GM19025 (cell line): ENCODE data around the gene ANO7.

ENCODE experiments used
- ATAC-seq: cut with Tn5 transposase; IDR thresholded peaks from one replicate; pipeline ENCODE4 v1.9.1; 2021; ENCODE audit warnings: mild to moderate bottlenecking, low read depth, moderate library complexity; ENCODE audit not compliant: unreplicated experiment

Gene ANO7, protein sequence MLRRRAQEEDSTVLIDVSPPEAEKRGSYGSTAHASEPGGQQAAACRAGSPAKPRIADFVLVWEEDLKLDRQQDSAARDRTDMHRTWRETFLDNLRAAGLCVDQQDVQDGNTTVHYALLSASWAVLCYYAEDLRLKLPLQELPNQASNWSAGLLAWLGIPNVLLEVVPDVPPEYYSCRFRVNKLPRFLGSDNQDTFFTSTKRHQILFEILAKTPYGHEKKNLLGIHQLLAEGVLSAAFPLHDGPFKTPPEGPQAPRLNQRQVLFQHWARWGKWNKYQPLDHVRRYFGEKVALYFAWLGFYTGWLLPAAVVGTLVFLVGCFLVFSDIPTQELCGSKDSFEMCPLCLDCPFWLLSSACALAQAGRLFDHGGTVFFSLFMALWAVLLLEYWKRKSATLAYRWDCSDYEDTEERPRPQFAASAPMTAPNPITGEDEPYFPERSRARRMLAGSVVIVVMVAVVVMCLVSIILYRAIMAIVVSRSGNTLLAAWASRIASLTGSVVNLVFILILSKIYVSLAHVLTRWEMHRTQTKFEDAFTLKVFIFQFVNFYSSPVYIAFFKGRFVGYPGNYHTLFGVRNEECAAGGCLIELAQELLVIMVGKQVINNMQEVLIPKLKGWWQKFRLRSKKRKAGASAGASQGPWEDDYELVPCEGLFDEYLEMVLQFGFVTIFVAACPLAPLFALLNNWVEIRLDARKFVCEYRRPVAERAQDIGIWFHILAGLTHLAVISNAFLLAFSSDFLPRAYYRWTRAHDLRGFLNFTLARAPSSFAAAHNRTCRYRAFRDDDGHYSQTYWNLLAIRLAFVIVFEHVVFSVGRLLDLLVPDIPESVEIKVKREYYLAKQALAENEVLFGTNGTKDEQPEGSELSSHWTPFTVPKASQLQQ

DNA sequence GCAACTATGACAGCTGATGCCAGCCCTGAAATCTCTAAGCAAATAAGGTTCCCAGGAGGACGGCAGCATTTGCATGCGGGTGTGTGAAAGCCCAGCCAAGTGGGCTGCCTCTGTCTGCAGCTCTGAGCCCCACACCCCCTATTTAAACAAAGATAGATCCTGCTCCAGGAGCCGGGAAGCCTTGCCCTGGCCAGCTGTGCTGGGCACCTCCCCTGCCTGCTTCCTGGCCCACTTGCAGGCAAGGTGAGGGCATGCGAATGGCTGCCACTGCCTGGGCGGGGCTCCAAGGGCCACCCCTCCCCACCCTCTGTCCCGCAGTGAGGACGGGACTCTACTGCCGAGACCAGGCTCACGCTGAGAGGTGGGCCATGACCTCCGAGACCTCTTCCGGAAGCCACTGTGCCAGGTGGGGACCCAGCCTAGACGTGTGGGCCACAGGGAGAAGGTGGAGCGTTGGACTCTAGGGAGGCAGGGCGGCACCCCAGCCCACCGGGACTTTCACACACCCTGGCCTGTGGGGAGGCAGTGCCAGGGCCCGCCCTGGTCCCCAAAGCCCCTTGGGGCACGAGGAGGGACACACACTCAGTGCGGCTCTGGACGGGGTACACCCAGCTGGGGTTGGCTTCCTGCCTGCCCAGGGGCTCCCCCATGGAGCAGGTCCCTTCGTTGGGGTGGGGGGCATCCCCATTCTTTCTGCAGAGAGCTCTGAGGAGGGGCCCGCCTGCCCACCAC, at the start of gene ANO7:
Gene ANO7 (plus strand): TSS at position 317 of the 732 bp plus-strand sequence. CDS start 1,387 bp downstream, outside the sequence.
- ATAC-seq = no peak

DNA sequence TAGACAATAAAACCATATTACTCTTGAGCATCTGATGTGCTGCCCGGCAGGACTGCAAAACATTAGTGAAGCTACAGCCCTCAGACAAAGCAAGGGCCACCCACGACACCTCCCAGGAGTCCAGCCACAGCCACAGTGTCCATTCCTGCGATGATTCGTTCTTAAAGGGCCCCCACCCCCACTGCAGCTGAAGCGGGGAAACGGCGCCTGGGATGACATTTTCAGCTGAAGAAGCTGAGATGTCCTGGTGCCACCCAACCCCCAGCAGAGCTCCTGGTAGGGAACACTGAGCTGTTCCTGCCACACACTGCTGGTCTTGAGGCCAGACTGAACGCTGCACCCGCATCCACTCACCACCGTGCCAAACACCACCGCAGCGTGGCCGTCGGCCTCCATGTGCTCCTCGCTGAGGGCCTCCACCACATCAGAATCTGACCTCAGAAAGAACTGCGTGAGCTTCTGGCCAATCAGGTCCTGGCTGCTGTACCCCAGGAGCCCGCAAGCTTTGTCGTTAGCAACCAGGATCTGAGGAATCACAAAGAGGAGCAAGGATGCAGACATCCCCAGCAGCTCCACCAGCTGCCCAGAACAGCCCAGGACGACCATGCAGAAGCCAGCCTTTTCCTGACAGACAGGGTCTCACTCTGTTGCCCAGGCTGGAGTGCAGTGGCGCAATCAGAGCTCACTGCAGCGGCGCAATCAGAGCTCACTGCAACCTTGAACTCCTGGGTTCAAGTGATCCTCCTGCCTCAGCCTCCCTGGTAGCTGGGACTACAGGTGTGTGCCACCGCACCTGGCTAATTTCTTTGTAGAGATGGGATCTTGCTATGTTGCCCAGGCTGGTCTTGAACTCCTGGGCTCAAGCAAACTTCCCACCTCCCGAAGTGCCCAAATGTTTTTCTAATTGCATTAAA, 48.7 kb upstream of the ANO7 start:
- ATAC-seq = no peak

- ATAC-seq = no peak
Measured at GRCh38 chr2:241140445-241140840, 48.0 kb upstream of the ANO7 start.

DNA sequence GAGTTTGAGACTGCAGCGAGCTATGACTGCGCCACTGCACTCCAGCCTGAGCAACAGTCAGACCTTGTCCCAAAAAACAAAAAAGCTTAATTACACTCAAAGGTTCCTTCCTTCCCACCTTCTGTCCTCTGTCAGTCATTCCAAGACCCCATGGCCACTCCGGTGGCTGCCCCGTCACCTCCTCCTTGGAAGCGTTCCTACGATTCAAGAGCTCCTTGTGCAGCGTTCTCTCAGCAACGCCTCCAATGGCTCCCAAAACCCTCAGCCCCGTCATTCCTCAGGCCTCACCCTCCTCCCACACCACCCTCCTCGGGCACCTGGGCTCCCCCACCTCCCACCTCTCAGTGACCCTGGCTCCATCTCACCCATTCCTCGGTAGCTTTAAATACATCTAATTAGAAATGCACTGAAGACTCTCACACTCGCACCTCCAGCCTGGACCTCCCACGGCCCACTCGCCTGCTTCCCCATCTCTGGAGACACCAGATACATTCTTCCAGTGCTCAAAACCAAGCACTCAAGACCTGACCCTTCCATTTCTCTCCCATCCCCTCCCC, 47.2 kb upstream of the ANO7 start:
- no peak for ATAC-seq

- no peak for ATAC-seq
Measured at GRCh38 chr2:241142063-241142462, 46.4 kb upstream of the ANO7 start.

GRCh38 chr2:241142593-241142992, 45.9 kb upstream of the ANO7 start:
- ATAC-seq = no peak

GRCh38 chr2:241146286-241146685, 42.2 kb upstream of the ANO7 start:
- ATAC-seq = no peak

- no peak for ATAC-seq
Measured at GRCh38 chr2:241147336-241147735, 41.1 kb upstream of the ANO7 start.

DNA sequence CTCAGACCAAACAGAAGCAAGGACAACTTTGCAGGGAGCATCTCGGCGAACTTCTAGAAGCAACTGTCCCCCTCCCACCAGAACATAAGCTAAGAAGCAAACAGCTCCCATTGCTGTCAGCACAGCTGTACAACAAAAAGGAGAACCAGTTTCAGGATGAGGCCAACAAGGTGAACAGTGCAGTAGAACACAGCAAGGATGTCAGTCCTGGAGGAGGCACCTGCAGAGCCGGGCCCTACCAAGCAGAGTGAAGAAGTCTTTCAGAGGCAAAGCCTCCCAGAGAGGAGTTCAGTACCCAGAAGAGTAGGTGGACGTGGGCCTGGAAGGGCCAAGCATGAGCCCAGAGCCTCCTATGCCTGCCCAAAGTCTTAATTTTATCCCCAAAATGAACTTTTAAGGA, 40.2 kb upstream of the ANO7 start:
- no peak for ATAC-seq

DNA sequence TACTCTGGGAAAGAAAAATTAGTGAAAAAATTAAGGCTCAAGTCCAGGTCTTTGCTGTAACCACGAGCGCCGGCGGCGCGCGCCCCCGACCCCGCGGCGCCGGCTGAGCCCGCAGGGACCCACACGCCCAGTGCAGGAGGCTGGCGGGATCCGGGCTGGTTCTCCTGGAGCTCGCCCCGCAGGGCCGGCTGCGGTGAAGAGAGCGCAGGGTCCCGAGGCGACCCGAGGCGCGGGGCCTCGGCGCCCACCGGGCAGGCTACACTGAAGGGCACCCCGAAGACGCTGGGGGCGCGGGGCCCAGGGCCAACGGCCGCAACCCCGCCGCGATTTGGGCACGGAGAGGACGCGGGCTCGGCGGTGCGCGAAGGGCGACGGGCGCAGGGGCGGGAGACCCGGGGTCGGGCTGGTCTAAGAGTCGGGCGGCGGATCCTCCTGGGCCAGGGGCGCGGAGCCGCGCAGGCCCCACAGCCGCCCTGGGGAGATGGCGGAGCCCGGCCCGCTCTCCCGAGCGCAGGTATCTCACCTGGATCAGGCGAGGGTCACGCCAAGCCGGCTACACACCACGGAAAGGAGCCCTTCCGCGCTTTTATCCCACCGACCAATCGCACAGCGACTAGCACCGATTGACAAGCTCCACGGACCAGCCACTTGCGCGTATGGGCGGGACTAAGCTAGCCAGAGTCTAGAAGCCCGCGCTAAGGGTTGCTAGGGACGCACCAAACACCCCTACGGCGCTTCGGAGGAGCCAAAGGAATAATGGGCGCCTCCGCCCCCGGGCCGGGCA, 39.4 kb upstream of the ANO7 start, which contains the start of gene PASK:
Gene PASK (minus strand): TSS at position 582 of the 784 bp plus-strand sequence. CDS start 6,440 bp downstream, outside the sequence.
- peak; percentile 59 for ATAC-seq

DNA sequence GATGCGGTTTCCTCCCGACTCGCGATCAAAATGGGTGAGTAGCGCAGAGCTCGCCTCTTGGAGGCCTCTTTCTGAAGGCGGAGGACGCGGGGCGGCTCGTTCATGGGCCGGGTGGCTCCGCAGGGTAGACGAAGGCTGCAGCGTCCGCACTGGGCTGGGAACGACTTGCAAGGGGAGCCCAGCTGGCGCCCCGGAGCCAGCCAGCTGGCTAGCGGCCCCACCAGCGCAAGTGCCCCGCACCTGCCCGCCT, 38.9 kb upstream of the ANO7 start:
- peak; percentile 3 for ATAC-seq

- peak; percentile 70 for ATAC-seq
Measured at GRCh38 chr2:241149925-241150659, 38.4 kb upstream of the ANO7 start, which contains the start of gene PPP1R7. Gene PPP1R7 (plus strand): TSS chr2:241150467. CDS start chr2:241150496, 29 bp downstream.

- ATAC-seq = no peak
Measured at GRCh38 chr2:241150660-241151530, 37.6 kb upstream of the ANO7 start.

- ATAC-seq = no peak
Measured at GRCh38 chr2:241151934-241152660, 36.4 kb upstream of the ANO7 start.

GRCh38 chr2:241153616-241154015, 34.9 kb upstream of the ANO7 start:
- no peak for ATAC-seq

DNA sequence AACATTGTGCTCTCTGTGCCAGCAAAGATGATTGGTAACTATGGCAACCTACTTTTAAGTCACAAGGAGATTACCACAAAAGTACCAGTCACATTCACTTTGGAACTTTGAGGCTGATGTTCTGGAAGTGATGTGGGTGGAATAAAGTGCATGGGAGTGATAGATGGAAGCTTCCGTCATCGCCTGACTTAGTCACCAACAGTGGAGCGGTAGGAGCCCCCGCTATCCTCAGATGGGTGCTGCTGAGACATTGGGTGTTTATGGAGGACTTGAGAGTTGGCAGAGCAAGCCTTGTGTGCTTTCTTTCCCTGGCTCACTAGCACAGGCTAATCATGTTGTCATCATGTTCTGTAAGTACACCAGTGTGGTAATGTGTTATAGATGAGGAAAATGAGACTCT, 33.6 kb upstream of the ANO7 start:
- ATAC-seq = no peak

GRCh38 chr2:241155936-241156335, 32.5 kb upstream of the ANO7 start:
- no peak for ATAC-seq
